GM18868 (cell line): ENCODE measurements around the gene GSG1L2.
"Not testable (repeated sequence)": the region's sequence is repeated elsewhere in the genome, so short reads cannot be mapped to it uniquely, and the experiment has no call there.

Experiments
- ATAC-seq: cut with Tn5 transposase; IDR thresholded peaks from one replicate; pipeline ENCODE4 v1.9.1; 2021; ENCODE audit warnings: mild to moderate bottlenecking, moderate library complexity; ENCODE audit not compliant: unreplicated experiment

GSG1L2 gene

DNA sequence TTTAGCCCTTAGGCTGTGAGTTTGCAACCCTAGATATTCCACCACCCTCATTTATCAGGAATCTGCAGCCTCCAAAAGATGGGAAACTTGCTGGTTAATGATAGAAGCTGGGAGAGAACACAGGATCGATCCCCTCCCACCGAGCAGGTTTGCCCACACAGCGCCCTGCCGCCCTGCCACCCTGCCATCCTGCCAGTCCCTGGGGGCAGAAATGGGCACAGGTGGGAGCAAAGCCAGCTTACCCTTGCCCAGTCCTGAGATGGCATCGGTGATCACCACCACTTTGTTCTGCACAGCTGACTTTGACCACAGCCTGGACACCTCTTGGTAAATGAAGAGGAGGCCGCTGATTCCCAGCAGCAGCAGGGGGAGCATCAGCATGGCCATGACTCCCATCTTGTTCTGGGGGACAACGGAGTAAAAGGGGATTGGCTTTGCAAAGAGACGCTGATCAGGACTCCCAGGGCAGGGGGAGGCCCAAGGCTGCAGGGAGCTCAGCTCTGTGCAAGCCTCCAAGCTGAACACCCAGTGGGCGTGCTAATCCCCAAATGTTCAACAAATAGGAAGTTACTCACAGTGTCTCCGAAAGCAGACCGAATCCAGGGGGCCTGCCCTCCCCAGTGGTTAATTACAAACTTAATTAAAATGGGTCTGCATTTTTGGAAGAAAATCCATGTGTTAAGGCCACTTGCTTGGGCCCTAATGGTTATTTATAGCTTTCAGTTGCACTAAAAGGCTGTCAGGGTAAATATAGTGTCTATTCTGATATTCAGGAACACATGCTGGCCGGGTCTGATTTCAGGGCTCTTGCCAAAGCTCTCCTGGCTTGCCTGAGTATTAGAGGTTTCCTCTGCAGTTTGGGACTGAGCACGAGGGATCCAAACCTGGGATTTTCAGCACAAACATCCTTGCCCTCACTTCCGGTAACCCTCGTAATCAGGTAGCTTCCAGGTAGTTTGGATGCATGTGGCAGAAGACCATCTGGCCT lies 30.7 kb downstream of the GSG1L2 start, which contains the start of gene DHRS7C:
DHRS7C (minus strand) TSS at position 704 of the 988 bp plus-strand sequence; CDS start at position 396, 308 bp downstream.
- no peak for ATAC-seq

DNA sequence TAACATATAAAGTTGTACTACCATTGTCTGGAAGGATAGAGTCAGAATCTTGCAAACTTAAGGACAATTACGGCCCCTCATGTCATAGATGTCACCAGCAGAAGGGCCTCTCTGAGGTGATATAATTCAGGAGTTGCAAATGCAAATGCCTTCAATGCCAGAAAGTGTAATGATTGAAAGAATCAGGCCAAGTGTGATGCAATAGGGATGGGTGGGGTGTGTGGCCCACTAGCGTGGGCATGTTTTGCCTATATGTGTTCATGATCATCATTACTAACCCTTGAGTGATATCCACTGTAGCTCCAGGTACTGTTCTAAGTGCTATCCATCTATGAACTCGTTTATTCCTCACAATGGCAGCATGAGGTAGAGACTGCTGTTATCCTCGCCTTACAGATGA lies 31.6 kb downstream of the GSG1L2 start:
- ATAC-seq, result no peak

DNA sequence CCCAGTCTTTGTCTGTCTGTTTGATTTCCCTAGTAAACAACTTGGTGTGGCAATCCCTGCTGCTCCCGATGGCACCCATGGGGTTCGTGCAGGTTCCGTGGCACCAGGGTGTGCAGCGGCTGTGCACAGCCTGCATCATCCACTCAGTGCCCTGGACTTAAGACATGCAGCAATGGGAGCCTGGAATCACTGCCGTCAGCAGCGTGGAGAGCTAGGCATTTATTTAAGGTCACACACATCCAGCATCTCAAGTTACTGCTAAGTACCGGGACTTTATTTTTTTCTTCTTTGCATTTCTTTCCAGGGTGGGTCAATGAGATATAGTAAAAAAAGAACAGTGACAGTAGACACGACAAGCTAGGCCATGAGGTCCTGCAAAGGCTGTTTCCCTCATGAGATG lies 33.3 kb downstream of the GSG1L2 start:
- ATAC-seq, result no peak

DNA sequence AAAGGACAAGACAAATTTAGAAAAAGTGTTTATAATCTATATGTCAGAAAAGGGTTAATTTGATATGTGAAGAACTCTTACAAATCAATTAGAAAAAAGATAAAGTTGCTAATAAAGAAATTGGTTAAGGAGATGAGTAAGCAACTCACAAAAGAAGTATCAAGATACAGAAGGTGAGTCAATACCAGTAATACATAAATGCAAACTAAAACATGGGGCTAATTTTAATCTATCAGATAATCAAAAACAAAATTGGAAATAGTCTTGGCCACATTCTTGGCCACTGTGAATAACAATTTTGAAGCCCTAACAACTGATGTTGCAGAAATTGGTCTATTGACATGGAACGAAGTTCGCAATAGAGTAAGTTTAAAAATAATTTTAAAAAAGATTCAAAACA lies 37.3 kb downstream of the GSG1L2 start:
- ATAC-seq, result no peak

DNA sequence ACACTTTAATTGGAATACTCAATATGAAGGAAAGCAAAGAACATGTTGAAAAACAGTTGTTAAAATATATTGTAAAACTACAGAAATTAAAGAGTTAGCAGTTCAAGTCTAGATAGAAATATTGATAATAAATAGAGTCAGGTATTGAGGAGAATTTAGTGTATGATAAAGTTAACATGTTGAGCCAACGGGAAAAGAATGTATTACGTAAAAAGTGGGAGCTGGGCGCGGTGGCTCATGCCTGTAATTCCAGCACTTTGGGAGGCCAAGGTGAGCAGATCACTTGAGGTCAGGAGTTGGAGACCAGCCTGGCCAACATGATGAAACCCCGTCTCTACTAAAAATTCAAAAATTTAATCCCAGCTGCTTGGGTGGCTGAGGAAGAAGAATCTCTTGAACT lies 38.4 kb downstream of the GSG1L2 start:
- ATAC-seq, result not testable (repeated sequence)

DNA sequence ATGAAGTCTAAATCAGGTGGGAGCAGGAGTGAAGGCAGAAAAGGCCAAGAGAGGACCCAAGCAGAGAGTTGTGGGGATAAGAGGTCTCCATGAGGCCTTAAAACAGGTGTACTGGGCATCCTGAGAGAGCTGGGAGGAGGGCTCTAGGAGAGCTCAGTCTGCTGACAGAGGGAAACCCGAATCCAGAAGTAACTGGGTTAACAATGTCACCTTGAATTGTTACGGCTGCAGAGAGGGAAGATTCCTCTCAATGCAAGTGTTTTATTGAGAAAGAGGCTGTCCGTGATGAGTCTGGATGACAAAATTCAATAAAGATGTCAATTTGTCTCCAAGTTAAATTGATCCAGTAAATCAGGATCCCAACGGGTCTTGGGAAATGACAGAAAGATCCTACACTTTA lies 38.8 kb downstream of the GSG1L2 start:
- no peak for ATAC-seq

DNA sequence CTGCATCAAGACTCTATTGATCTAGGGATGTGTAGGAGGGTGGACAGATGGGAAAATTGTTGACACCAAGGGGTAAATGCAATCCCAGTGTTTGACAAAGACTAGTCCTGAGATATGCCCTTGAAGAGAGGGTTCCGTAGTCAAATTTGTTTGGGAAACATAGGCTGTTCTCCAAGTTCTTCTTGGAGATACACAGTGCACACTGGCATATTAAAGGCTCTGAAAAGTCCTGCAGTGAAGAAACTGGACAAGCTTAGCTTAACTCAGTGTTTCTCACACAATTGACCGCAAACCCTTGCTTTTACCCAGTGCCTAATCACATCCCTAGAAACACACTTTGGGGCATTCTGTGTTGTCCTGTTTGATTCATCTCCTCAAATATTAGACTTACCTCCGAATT lies 41.3 kb downstream of the GSG1L2 start:
- ATAC-seq, result no peak

DNA sequence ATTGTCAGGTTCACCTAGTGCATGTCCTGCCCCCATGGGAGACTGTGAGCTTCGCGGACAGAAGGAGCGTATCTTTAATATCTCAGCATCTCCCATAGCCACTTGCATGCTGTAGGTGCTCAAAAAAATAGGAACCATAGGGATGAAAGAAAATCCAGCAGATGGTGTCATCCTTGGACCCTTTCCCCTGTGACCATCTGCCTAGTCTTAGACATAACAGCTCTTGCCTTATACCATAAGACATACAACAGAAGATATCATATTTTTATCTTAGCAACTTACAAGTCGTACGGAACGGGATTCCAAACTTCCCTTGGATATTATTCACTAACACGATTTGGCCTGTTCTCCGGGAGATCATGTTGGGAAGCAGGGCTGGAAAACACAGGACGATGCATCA lies 45.0 kb downstream of the GSG1L2 start:
- no peak for ATAC-seq

DNA sequence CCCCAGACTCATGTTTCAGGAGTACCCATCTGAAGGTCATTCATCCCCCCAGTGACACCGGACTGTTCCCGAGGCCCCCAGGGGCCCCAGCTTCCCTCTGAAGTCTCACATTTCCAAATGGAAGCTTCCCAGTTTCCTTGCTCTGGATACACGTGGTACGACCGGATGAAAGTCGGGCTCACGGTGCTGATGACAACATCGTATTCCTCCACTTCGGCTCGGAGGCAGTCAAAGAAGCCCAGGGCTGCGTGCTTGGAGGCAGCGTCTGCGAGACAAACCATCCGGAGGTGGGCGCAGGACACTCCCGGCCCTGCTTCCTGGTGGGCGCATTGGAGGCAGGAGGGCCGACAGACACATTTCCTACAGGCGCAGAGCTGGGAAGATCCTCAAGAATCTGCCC lies 49.2 kb downstream of the GSG1L2 start:
- no peak for ATAC-seq

DNA sequence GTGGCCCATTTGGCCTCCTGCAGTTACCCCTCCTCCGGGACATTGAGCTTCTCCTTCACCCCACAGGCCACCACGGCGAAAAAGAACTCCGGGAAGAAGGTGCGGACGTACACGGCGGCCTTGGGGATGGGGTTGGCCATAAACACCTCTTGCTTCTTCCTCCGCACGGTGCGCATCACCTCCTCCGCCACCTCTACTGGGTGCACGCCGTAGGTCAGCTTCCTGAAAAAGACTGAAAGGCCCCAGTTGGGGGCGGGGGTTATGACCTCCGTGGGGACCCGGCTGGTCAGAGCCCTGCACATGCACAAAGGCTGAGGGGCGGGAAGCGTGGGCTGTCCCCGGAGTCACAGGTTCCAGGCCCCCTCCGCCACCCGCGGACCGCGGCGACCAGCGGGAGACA lies 50.4 kb downstream of the GSG1L2 start:
- no peak for ATAC-seq

DNA sequence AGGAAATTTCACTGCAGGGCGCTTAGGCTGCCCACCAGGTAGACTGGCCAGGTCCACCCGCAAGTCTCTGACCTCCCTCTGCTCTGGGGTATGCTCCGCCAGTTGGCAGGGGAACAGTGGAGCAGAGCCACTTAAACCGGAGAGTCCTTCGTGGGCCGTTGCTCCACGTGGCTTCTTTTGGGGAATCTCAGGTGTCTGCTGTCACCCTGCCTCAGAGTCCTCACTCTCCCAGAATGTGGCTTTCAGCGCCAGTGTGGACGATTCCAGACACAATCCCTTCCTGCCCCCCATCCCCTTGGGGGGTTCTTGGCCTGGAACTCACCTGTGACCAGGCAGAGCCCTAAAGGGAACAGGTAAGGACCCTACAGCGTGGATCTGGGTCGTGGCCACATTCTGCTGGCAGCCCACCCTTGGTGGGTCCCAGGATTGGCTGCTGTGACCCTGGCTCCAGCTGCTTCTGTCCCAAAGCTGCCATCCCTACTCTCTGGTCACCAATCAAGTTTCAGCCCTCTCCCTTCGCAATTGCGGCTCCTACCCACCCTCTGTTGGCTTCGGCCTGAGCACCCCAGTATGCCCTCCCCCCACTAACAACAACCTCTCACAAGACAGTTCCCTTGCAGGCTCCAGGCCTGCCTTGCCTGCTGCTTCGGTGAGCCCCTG lies 52.7 kb downstream of the GSG1L2 start:
- ATAC-seq, result no peak

DNA sequence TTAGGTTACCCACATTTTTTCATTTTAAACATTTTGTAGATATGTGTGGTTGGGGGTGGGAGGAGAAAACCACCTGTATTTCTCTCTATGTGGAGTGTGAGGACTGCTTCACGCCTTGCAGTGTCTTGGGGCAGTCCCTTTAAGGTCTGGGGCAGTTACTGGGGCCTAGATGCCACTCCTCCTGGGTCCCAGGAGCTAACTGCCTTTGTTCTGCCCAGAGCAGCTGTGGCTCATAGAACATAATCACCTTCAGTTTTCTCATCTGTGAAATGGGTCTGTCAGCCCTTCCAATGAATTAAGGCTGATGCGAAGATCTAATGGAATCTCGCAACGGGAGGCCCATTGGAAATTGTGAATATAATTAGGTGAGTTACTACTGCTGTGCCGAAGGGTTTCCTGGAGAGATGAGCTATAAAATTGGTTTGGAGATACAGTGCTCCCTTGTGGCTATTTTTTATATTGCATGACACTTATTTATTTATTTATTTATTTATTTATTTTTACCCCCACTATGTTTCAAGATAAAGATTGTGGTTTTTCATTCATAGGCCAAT lies 53.4 kb downstream of the GSG1L2 start:
- ATAC-seq, result no peak

DNA sequence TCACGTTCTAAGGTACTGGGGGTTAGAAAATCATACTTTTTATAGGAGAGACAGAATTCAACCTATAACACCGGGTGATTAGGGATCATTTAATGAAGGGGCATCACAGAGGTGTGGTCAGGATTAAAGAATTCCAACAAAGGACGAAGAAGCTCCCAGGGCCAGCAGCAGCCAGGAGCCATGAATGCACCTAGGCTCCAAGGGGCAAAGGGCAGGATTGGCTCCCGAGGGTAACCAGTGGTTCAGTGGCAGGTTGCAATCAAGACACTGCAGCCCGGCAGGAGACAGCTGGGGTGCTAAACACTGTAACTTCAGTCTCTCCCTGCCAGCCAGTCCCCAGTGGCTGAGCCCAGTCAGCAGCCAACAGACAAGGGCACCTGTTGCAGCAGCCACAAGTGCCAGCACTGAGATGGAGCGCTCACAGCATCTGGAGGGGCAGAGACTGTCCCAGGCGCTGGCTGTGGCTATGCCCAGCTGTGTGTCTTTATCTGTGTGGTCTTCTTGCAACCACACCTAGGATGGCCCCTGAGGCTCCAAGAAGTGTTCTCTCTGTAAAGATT lies 54.4 kb downstream of the GSG1L2 start:
- ATAC-seq, result no peak

DNA sequence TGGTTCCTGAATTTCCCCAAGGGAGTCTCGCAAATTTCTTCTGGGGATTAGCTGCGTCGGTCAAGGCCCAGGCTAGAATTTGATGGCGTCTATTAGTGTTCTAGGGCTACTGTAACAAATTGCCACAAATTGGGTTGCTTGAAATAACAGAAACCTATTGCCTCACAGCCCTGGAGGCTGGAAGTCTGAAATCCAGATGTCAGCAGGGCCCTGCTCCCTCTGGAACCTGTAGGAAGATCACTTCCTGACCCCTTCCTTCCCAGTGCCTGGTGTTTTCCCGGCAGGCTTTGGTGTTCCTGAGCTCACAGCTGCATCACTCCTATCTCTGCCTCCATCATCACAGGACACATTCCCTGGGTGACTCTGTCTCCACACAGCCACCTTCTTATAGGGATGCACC lies 54.9 kb downstream of the GSG1L2 start:
- ATAC-seq, result no peak

DNA sequence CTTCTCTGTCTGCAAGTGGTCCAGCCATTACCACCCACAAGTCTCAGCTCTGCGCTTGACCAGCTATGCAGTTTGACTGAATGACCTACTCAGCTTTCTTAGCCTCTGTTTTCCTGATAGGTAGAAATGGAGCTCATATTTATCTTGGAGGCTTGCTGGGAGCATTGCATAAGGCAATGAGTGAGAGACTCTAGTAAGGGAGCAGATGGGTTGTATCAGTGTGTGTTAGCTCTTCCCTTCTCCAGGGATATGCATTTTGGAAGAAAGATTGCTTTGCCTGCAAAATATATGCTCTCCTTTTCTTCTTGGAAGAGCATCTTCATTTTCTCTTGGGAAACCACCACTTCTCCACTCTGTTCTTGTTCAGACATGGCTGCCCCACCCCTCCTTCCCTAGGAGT lies 56.6 kb downstream of the GSG1L2 start:
- no peak for ATAC-seq

DNA sequence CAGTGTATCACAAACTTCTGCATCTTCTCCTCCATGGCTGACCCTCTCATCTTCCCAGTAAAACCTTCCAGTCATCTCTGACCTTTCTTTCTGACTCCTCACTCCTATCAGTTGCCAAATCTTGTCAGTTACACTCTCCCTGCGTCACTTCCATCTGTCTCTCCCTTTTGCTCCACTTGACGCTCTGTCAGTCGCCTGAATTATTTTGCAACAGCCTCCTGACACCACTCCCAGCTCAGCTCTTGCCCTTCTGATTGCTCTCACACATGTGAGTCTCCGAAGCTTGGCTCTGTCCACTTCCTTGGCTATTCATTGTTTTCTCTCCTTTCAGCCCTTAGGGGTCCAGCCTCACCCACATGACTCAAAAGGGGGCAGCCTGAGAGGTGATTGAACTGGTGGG lies 58.2 kb downstream of the GSG1L2 start:
- ATAC-seq, result no peak

DNA sequence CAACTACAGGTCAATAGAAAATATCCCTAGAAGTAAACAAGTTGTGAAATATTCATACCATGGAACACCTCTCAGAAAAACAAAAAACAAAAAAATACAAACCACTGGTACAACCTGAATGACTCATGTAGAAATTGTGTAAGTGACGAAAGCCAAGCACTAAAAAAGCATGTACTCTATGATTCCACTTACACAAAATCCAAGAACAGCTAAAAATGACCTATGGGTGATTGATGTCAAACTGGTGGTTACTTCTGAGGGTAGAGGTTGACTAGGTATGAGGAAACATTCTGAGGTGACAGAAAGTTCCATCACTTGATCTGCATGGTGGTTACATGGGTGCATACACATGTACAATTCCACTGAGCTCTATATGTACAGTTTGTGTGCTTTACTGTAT lies 61.6 kb downstream of the GSG1L2 start:
- no peak for ATAC-seq

DNA sequence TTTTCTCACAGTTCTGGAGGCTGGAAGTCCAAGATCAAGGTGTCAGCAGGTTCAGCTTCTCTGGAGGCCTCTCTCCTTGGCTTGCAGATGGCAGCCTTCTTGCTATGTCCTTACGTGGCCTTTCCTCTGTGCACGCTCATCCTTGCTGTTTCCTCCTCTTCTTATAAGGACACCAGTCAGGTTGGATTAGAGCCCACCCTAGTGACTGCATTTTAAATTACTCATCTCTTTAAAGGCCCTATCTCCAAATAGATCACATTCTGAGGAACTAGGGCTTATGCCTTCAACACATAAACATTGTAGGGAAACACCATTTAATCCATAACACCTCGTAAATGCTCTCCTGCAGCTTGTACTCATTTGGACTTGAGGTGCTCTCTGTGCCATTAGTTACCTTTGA lies 66.8 kb downstream of the GSG1L2 start:
- ATAC-seq, result no peak
